ENCODE measurements around the gene FGFRL1.

The FGFRL1 gene

DNA sequence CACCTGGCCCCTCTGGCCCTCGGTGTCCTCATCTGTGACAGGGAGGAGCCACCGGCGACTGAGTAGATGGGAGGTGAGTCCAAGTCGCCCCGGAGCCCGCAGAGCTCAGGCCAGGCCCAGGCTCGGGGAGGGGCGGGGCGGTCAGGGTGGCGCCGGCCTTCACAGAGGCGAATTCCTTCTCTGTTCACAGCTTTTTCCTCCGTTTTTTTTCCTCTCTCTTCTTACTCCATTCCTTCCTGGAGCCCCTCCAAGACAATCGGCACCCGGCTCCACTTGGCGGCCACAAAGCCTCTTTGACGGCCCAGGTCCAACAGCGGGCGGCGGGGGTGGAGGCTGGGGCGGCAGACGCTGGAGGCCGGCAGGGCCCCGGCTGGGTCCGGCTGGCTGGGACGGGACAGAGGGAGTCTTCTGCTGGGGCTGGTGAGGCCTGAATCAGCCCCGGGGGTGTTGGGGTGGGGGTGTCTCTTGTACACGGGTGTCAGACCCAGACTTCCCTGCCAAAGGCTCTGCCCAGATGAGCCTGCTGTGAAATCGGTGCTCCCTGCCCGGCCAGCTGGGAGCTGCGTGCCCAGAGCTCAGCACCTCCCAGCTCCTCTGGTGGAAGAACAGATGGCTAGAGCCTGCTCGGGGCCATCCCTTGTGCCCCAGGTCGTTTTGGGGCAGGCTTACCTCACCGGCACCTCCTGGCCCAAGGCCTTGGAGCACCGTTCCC, 22.6 kb downstream of the FGFRL1 start:
- DNase-seq (ENCODE audit: low read depth): no peak
- no peak for TF ChIP-seq POLR2A (IDR thresholded peaks at IDR 0.05; ENCODE audit: extremely low read depth, insufficient read length)
- TF ChIP-seq MYC (IDR thresholded peaks at IDR 0.05; ENCODE audit: low read depth, low read length): no peak
- TF ChIP-seq, protein P1, sequence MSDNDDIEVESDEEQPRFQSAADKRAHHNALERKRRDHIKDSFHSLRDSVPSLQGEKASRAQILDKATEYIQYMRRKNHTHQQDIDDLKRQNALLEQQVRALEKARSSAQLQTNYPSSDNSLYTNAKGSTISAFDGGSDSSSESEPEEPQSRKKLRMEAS (IDR thresholded peaks at IDR 0.05; ENCODE audit: low read depth, low read length): no peak
- TF ChIP-seq, protein P2, sequence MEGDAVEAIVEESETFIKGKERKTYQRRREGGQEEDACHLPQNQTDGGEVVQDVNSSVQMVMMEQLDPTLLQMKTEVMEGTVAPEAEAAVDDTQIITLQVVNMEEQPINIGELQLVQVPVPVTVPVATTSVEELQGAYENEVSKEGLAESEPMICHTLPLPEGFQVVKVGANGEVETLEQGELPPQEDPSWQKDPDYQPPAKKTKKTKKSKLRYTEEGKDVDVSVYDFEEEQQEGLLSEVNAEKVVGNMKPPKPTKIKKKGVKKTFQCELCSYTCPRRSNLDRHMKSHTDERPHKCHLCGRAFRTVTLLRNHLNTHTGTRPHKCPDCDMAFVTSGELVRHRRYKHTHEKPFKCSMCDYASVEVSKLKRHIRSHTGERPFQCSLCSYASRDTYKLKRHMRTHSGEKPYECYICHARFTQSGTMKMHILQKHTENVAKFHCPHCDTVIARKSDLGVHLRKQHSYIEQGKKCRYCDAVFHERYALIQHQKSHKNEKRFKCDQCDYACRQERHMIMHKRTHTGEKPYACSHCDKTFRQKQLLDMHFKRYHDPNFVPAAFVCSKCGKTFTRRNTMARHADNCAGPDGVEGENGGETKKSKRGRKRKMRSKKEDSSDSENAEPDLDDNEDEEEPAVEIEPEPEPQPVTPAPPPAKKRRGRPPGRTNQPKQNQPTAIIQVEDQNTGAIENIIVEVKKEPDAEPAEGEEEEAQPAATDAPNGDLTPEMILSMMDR (IDR thresholded peaks at IDR 0.05; ENCODE audit: low read depth, low read length): no peak

DNA sequence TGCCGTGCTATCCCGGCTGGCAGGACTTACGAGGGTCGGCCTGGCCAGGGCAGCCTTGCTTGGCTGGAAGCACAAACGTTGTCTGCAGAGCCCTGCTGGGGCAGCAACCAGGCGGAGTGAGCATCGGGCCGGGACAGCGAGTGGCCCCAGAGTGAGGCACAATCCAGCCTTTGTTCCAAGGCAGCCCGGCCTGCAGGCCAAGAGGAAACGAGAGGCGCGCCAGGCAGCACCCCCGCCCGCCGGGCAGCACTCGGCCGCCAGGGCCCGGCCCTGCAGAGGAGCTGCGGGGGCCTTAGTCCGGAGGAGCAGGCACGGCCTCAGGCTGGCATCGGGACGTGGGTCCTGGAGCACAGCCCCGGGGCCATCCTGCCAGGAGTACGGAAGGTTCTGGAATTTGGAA, 24.1 kb downstream of the FGFRL1 start:
- DNase-seq (ENCODE audit: low read depth): no peak
- no peak overlapping the region for H3K4me3 ChIP-seq (ENCODE audit: low read depth, low read length)
- TF ChIP-seq, protein P2 (IDR thresholded peaks at IDR 0.05; ENCODE audit: low read depth, low read length): no peak
- TF ChIP-seq POLR2A (IDR thresholded peaks at IDR 0.05; ENCODE audit: extremely low read depth, insufficient read length) (no peak), MYC (IDR thresholded peaks at IDR 0.05; ENCODE audit: low read depth, low read length) (no peak)
- TF ChIP-seq, protein P1 (IDR thresholded peaks at IDR 0.05; ENCODE audit: low read depth, low read length): no peak

More for the DNA sequence above, 22.6 kb downstream of the FGFRL1 start:
- H3K4me3 ChIP-seq (ENCODE audit: low read depth, low read length): no peak overlapping the region

DNA sequence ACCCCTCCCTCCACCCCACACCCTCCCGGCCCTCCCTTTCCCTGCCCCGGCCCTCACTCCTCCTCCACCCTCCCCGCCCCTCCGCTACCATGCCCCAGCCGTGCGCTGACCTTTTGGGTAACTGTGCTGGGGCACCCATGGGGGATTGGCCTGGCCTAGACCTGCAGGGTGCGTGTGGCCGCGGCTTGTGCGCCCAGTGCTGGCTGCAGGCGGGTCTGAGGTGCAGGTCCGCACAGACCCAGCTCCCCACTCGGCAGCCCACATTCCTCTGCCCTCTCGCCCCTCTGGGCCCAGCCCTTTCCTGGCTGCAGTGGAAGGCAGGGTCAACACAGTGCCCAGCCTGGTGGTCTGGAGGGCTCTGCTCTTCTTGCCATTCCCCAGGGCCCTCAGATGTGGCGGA, 24.7 kb downstream of the FGFRL1 start:
- no peak for TF ChIP-seq POLR2A (IDR thresholded peaks at IDR 0.05; ENCODE audit: extremely low read depth, insufficient read length)
- TF ChIP-seq, protein P2 (IDR thresholded peaks at IDR 0.05; ENCODE audit: low read depth, low read length): no peak
- TF ChIP-seq MYC (IDR thresholded peaks at IDR 0.05; ENCODE audit: low read depth, low read length): no peak
- TF ChIP-seq, protein P1 (IDR thresholded peaks at IDR 0.05; ENCODE audit: low read depth, low read length): no peak
- no peak for DNase-seq (ENCODE audit: low read depth)
- H3K4me3 ChIP-seq (ENCODE audit: low read depth, low read length): no peak overlapping the region

DNA sequence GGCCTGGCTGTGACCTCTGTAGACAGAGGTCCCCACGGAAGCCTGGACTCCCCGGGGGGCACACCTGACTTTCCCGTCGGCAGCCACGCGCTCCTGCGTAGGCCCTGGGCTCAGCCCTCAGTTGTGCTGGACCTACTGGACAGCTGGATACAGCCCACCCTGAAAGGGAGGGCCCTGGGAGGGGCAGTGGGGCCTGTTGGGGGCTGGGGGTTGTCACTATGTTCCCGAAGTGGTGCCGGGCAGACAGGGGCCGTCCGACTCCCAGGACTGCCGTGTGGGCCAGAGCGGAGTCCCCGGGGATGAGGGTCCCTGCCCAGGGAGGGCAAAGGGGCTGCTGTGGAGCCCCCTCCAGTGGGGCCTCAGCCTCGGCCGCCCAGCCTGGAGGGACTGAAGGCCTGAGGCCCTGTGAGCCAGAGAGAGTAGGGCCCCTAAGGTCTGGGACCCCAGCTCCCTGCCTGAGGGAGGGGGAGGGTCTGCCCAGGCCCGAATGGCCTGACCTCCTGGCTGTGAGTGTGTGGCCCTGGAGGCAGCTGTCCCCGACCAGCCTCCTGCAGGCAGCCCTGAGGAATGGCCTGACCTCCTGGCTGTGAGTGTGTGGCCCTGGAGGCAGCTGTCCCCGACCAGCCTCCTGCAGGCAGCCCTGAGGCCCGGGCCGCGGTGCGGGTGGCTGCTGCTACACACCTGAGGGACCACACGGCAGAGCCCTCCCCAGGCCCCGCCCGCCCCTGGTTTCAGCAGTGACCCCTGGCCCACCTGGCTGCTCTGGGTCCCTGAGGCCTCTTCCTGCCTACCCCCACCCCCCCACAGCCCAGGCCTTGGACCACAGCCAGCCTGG, 25.8 kb downstream of the FGFRL1 start:
- TF ChIP-seq, protein P2 (IDR thresholded peaks at IDR 0.05; ENCODE audit: low read depth, low read length): no peak
- TF ChIP-seq, protein P1 (IDR thresholded peaks at IDR 0.05; ENCODE audit: low read depth, low read length): no peak
- TF ChIP-seq POLR2A (IDR thresholded peaks at IDR 0.05; ENCODE audit: extremely low read depth, insufficient read length) (no peak), MYC (IDR thresholded peaks at IDR 0.05; ENCODE audit: low read depth, low read length) (no peak)
- H3K4me3 ChIP-seq (ENCODE audit: low read depth, low read length): no peak overlapping the region
- no peak for DNase-seq (ENCODE audit: low read depth)

DNA sequence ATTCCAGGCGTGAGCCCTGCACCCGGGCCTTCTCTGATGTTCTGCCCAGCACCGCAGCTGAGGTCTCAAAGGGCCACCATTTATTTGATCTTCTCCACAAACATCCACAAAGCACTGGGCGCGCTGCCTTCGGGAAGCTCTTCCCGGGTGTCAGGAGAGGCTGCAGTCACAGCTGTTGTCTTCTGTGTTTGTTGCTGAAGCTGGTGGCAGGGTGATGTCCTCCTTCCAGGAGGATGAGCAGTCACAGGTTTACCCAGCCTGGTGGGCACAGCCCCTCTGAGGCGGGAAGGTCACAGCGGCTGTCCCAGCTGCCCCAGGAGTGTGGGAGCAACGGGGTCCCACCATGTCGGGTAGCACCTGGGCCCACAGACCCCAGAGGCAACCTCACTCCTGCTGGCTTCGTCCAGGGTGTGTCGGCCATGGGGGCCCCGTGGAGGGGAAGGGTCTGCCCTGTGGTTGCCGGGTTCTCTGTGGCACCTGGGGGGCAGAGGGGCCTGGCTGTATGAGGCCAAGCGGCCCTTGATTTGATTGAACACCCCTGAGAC, 27.6 kb downstream of the FGFRL1 start:
- TF ChIP-seq, protein P1 (IDR thresholded peaks at IDR 0.05; ENCODE audit: low read depth, low read length): no peak
- TF ChIP-seq MYC (IDR thresholded peaks at IDR 0.05; ENCODE audit: low read depth, low read length) (no peak), POLR2A (IDR thresholded peaks at IDR 0.05; ENCODE audit: extremely low read depth, insufficient read length) (no peak)
- TF ChIP-seq, protein P2 (IDR thresholded peaks at IDR 0.05; ENCODE audit: low read depth, low read length): no peak
- no peak for DNase-seq (ENCODE audit: low read depth)
- H3K4me3 ChIP-seq (ENCODE audit: low read depth, low read length): no peak overlapping the region

Data from NB4 (cell line).